ENCODE measurements around the gene TTPAL. TPM values are rescaled to one million over a fixed set of nuclear protein-coding genes. Genes with fewer than 3 reads are reported as not detected.

The TTPAL gene
- total and polyA plus RNA-seq, 4 donors: 11.6 to 39.7 (median 17.6) TPM

GRCh38 chr20:44448753-44449546 is 26.7 kb upstream of the TTPAL start:
- Histone ChIP-seq H3K9ac (ENCODE audit: low read depth in 1 of 2, low read length in 2 of 2) (peak overlapping the region; percentile 52 to 98), H3K27ac (ENCODE audit: low read depth in 1 of 2, low read length in 2 of 2) (peak overlapping the region; percentile 91 to 96), H3K4me1 (ENCODE audit: control insufficient read depth in 4 of 4, insufficient read depth in 4 of 4, low read length in 3 of 4) (peaks cover 4 to 19% (median 12%) of the 10 kb centered on the region in 4 donors), H3K27me3 (ENCODE audit: control insufficient read depth in 4 of 4, insufficient read depth in 4 of 4, low read length in 3 of 4) (no peaks in the 10 kb centered on the region), H3K4me3 (ENCODE audit: low read depth in 1 of 3, low read length in 3 of 3) (peak overlapping the region; percentile 64 to 82 (median 67)), H3K36me3 (ENCODE audit: control insufficient read depth in 4 of 4, insufficient read depth in 3 of 4, low read depth in 1 of 4, low read length in 3 of 4) (no peaks in the 10 kb centered on the region), H3K9me3 (ENCODE audit: control insufficient read depth in 4 of 4, low read length in 3 of 4) (no peaks in the 10 kb centered on the region)
- WGBS: 38% methylated on average over 9 of the region's 9 CpGs
- DNase-seq (ENCODE audit: low spot score): peak; percentile 60
- peak; percentile 42 for TF ChIP-seq YY1 (IDR thresholded peaks at IDR 0.05)
- TF ChIP-seq REST (IDR thresholded peaks at IDR 0.05): peak; percentile 65
- TF ChIP-seq JUND (IDR thresholded peaks at IDR 0.05): peak in 1 of 2 donors; percentile 26
- TF ChIP-seq MAX (IDR thresholded peaks at IDR 0.05): peak; percentile 32
- TF ChIP-seq CTCF (IDR thresholded peaks at IDR 0.05; ENCODE audit: low read depth, low read length, missing input control): peak; percentile 67
- TF ChIP-seq SP1 (IDR thresholded peaks at IDR 0.05): peak; percentile 34
- TF ChIP-seq FOXA2 (IDR thresholded peaks at IDR 0.05): no peak
- TF ChIP-seq FOXA1 (IDR thresholded peaks at IDR 0.05): no peak
- TF ChIP-seq RAD21 (IDR thresholded peaks at IDR 0.05): peak; percentile 68 to 70
- peak; percentile 37 to 48 for TF ChIP-seq HNF4A (conservative IDR thresholded peaks at IDR 0.05)
- TF ChIP-seq TAF1 (conservative IDR thresholded peaks at IDR 0.05): peak; percentile 58
- no peak for TF ChIP-seq GABPA (IDR thresholded peaks at IDR 0.05 in 1 of 2, conservative IDR thresholded peaks at IDR 0.05 in 1 of 2)
- TF ChIP-seq RXRA (IDR thresholded peaks at IDR 0.05): peak; percentile 32 to 49

GRCh38 chr20:44449864-44450263 is 25.8 kb upstream of the TTPAL start:
- Histone ChIP-seq H3K9ac (ENCODE audit: low read depth in 1 of 2, low read length in 2 of 2) (peak overlapping the region in 1 of 2 donors; percentile 98), H3K36me3 (ENCODE audit: control insufficient read depth in 4 of 4, insufficient read depth in 3 of 4, low read depth in 1 of 4, low read length in 3 of 4) (no peaks in the 10 kb centered on the region), H3K27me3 (ENCODE audit: control insufficient read depth in 4 of 4, insufficient read depth in 4 of 4, low read length in 3 of 4) (no peaks in the 10 kb centered on the region), H3K27ac (ENCODE audit: low read depth in 1 of 2, low read length in 2 of 2) (peak overlapping the region; percentile 91 to 96), H3K9me3 (ENCODE audit: control insufficient read depth in 4 of 4, low read length in 3 of 4) (no peaks in the 10 kb centered on the region), H3K4me3 (ENCODE audit: low read depth in 1 of 3, low read length in 3 of 3) (peak overlapping the region in 1 of 3 donors; percentile 82), H3K4me1 (ENCODE audit: control insufficient read depth in 4 of 4, insufficient read depth in 4 of 4, low read length in 3 of 4) (peaks cover 4 to 19% (median 12%) of the 10 kb centered on the region in 4 donors)
- WGBS: 33% methylated on average over 7 of the region's 7 CpGs
- TF ChIP-seq ZBTB33 (IDR thresholded peaks at IDR 0.05): no peak
- no peak for TF ChIP-seq JUND (IDR thresholded peaks at IDR 0.05)
- TF ChIP-seq TAF1 (conservative IDR thresholded peaks at IDR 0.05): no peak
- TF ChIP-seq EGR1 (IDR thresholded peaks at IDR 0.05; ENCODE audit: low read depth in 2 of 2): no peak
- no peak for TF ChIP-seq ATF3 (IDR thresholded peaks at IDR 0.05)
- TF ChIP-seq RXRA (IDR thresholded peaks at IDR 0.05): no peak
- DNase-seq (ENCODE audit: low spot score): no peak
